GM19099 (cell line): ENCODE data around the gene MARF1.

Source experiments
- POLR2A ChIP-seq: IDR thresholded peaks from 3 replicates; pipeline ENCODE4 v1.6.1; 2011; ENCODE audit warnings: low read depth; ENCODE audit not compliant: insufficient read length; ENCODE audit errors: extremely low read depth

The MARF1 gene

GRCh38 chr16:15593235-15593634 is 49.7 kb downstream of the MARF1 start:
- no peak for TF ChIP-seq POLR2A

DNA sequence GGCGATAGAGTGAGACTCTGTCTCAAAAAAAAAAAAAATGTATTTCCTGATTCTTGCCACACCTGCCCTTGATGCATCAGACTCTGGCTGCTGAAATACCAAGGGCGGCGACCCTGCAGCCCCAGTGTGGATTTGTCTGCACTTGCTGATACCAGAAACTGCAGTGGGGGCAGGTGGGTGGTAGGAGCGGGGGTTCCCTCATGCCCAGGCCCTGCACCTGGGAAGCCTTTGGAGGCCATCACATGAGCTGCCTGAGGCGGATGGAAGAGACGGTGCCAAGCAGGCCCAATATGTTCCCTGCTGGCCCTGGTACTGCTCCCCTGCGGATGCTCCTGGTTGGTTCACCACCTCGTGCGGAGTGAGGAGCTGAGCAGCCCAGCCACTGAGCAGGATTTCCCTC is 50.6 kb downstream of the MARF1 start:
- TF ChIP-seq POLR2A: no peak

DNA sequence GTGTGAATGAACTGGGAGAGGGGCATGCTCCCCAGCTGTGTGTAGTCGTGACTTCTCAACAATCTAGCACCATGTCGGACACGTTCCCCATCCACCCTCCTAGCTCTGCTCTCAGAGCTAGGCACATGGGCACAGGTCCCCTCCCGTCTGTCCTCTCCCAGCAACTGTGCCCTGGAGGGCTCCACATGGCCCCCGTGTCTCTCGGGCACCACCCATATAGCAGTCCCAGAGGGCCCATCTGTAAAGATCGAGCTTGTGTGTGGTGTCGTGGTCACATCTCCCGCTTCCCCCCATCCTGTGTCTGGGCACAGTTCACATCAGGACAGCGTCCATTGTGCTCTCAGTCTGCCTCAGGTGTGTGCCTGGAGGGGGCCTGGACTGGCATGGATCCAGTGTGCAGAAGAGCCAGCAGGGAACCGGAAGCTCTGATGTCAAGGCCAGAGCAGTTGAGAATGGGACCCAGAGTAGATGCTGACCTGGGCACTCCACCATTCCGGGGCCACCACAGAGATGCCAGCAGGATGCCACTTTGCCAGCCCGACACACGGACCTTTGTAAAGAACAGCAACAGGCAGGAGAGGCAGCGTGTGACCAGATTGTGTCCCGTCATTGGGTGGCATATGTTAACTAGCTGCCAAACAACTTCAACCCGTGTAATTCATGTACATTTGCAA is 55.7 kb downstream of the MARF1 start:
- TF ChIP-seq POLR2A: no peak

DNA sequence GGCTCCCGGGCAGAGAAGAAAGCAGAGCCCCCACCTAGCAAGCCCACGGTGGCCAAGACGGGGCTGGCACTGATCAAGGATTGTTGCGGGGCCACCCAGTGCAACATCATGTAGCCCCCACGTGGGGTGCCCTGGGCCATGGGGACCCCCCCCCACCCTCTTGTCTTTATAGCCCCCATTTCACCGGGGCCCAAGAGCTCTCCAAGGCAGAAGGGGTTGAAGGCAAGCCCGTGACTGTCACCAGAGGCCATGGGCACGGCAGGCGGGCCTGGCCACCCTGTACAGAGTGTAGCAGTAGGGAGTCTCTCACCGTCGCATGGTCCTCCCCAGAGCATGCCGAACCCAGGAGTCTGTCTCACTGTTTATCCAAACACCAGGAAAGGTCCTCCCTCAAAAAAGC is 56.2 kb downstream of the MARF1 start:
- no peak for TF ChIP-seq POLR2A

DNA sequence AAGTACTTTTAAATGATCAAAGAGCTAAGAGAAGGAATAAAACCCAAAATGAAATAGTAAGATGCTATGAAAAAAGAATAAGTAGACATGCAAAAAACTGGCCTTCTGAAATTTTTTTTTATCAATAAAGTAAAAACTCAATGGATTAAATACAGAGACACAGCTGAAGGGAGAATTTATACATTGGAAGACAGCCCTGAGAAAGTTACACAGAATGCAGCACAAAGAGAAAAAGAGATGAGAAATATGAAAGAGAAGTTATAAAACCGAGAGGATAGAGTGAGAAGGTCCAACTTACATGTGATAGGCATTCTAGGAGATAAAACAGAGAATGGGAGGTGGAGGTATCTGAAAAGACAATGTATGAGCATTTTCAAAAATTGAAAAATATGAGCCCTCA is 57.0 kb downstream of the MARF1 start:
- TF ChIP-seq POLR2A: no peak

DNA sequence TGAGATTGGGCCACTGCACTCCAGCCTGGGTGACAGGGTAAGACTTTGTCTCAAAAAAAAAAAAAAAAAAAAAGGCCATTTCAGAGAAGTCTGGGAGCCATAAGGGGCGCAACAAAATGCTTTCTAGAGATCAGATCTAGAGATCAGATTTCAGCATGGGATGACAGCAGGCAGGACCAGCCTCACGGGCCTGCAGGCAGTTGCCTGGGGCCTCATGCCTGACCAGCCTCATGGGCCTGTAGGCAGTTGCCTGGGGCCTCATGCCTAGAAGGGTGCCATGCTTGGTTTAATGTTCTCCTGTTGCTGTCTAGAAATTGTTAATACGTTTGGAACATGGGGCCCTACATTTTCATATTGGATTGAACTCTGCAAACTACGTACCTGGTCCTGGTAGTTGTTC is 59.4 kb downstream of the MARF1 start:
- TF ChIP-seq POLR2A: no peak

DNA sequence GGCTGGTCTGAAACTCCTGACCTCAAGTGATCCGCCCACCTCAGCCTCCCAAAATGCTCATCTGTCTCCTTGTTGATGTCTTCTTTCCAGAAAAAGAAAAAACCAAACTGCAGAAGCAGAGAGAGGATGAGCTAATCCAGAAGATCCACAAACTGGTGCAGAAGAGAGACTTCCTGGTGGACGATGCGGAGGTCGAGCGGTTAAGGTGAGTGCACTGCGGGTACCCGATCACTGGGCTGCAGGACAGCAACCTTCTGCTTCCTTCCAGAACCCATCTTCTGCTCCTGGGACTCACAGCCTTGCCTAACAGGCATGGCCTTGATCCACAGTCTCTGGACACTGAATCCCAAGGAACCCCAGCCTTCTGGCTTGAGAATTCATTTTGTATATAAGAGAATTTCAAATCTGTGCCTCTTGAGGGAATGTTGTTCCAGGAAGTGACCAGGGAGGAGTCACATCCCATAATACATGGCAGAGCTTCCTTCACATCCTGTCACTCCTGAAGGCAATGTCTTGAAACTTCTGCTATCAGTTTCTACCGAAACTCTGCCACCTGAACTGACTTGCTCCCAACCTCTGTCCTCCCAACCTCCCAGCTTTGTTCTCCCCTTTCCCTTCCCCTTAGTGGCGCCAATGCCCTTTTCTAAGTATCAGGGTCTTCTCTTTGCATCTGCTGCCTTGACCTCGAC is 61.7 kb downstream of the MARF1 start:
- no peak for TF ChIP-seq POLR2A

- no peak for TF ChIP-seq POLR2A
Observed at GRCh38 chr16:15578824-15579223, 64.1 kb downstream of the MARF1 start.

DNA sequence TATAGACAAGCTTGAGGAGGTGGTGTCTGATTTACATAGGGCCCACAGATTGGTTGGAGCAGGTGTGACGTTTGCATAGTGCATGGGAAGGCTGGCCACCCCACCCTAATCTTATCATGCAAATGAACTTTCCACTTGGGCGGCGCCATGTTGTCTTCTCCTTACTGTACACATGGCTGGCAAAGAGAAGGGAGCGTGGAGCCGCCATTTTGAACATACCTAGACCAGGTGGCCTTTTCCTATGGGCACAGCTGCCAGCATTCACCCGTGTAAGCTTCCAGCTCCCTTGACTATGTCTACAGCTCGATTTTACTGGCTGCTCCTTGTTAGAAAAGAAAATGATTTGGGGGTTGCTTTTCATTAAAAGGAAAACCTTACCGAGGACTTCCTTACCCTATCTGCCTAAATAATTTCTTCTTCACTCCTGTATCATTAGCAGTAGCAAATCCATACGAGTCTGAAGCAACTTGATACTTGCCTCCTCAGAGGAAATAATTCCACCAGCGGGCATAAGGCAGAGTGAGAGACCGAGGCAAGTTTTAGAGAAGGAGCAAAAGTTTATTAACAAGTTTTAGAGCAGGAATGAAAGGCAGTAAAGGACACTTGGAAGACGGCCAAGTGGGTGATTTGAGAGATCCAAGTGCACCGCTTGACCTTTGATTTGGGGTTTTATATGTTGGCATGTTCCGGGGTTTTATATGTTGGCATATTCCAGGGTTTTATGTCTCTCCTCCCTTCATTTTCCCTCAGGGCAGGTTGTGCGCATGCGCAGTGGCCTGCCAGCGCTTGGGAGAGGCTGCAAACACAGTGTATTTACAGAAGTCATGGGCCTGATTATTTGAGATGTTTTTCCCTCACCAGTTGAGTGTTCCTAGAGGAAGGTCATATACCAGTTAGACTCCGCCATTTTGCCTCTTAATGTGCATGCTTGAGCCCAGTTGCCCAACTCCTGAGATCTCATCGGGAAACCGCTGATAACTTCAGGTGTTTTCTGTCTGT is 65.7 kb downstream of the MARF1 start:
- no peak for TF ChIP-seq POLR2A

DNA sequence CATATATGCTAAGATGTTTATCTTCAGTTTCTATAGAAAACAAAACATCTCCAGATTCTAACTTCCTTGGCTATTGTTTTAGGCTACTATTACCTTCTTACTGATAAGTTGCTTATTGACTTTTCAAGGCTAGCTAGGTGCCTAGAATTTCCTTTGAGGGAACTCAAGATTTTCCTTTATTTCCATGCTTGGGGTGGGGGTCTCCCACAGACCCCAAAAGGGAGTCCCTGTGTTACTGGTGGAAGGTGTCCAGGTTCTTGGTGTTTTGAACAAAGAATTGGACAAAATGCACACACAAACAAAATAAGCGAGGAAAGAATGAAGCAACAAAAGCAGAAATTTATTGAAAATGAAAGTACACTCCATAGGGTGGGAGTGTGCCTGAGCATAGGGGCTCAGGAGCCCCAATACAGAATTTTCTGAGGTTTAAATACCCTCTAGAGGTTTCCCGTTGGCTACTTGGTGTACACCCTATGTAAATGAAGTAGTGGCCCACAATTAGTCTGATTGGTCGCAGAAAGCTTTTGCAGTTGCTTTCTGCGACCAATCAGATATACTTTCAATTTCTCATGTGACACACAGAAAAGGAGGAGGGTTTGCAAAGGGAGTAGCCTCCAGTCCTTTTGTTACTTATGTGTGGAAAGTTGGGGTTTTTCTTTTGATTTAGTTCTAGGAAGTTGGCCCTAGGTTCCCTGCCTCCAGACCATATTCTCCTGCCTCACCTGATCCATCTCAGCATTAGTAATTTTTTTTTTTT is 67.5 kb downstream of the MARF1 start:
- TF ChIP-seq POLR2A: no peak

- TF ChIP-seq POLR2A: no peak
Observed at GRCh38 chr16:15574614-15574948, 68.4 kb downstream of the MARF1 start.

DNA sequence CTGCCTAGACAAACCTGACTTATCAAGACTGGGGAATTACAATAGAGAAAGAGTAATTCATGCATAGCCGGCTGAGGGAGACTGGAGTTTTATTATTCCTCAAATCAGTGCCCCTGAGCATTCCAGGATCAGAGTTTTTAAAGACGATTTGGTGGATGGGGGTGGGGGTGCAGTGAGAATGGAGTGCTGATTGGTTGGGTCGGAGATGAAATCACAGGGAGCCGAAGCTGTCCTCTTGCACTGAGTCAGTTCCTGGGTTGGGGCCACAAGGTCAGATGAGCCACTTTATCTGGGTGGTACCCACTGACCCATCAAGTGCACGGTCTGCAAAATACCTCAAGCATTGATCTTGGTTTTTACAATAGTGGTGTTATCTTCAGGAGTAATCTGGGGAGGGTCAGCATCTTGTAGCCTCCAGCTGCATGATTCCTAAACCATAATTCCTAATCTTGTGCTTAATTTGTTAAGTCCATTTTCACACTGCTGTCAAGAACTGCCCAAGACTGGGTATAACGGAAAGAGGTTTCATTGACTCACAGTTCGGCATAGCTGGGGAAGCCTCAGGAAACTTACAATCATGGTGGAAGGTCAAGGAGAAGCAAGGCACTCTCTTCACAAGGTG is 69.6 kb downstream of the MARF1 start:
- TF ChIP-seq POLR2A: no peak

GRCh38 chr16:15572329-15573001 is 70.5 kb downstream of the MARF1 start:
- no peak for TF ChIP-seq POLR2A

DNA sequence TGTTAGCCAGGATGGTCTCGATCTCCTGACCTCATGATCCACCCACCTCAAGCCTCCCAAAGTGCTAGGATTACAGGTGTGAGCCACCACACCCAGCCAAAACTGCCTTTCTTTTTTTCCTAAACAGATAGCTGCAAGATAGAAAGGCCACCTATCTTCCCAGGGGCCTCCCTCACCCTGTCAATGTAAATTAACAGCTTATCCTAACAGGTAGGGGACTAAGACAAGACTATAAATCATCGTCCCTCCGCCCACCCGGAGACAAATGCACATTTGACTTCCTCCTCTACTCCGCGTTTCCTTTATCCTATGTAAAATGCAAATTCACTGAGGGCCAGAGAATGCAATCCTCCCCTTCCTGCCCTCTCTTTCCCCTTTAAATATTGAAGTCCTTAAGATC is 71.4 kb downstream of the MARF1 start:
- no peak for TF ChIP-seq POLR2A
